Endothelial cell of umbilical vein (primary cell): ENCODE results near the gene SORL1. TPM values are rescaled to one million over a fixed set of nuclear protein-coding genes. Genes with fewer than 3 reads are reported as not detected.

Source experiments
- BruUV-seq: library from RNA; stranded (reverse); fragments of 400-500 nt; replicated peaks from 2 replicates; lab custom pipeline; 2021; lab: Mats Ljungman, UMichigan
- CTCF ChIA-PET: fragments of 300-600, 350-600 bp; sonication (Branson Sonifier 250); formaldehyde crosslinking; loops from one replicate; lab custom pipeline; 2021; ENCODE audit warnings: antibody characterized with exemption, inconsistent platforms; lab: Charles Lee
- POLR2A ChIA-PET: fragments of 300-600, 350-600 bp; sonication (Branson Sonifier 250); formaldehyde crosslinking; loops from one replicate; lab custom pipeline; 2021; ENCODE audit warnings: antibody characterized with exemption, inconsistent platforms; lab: Charles Lee
- DNase-seq: peaks from one replicate; pipeline ENCODE4 v3.0.0-alpha.2; 2011; ENCODE audit warnings: low read depth, low spot score
- FAIRE-seq: peaks from 2 replicates; lab custom pipeline; 2011; peaks lifted over from hg19 to GRCh38; lab: Jason Lieb, UNC
- H2AFZ ChIP-seq: 2 replicates; pipeline ENCODE4 v1.6.0; 2012; ENCODE audit warnings: low read depth, low read length, control low read depth, inconsistent platforms
- H3K27ac ChIP-seq: 2 replicates; pipeline ENCODE4 v1.5.1; 2011; ENCODE audit warnings: low read depth, mild to moderate bottlenecking, control low read depth, low read length, moderate library complexity; ENCODE audit not compliant: insufficient read depth
- H3K27me3 ChIP-seq, 2 experiments: 2 replicates each; pipeline versions ENCODE4 v1.6.0 to v1.6.1; 2011; ENCODE audit warnings: low read length in 2 of 2, mixed read lengths in 1 of 2; ENCODE audit not compliant: control insufficient read depth in 2 of 2, insufficient read depth in 2 of 2
- H3K36me3 ChIP-seq, 2 experiments: 2 replicates in 1 of 2; 3 replicates in 1 of 2; pipeline ENCODE4 v1.5.1; 2011; ENCODE audit warnings: low read length in 2 of 2, mild to moderate bottlenecking in 1 of 2, moderate library complexity in 1 of 2; ENCODE audit not compliant: control insufficient read depth in 2 of 2, insufficient read depth in 2 of 2; ENCODE audit errors: extremely low read depth in 1 of 2
- H3K4me1 ChIP-seq: 3 replicates; pipeline ENCODE4 v1.5.1; 2011; ENCODE audit warnings: mild to moderate bottlenecking, low read length; ENCODE audit not compliant: control insufficient read depth, insufficient read depth; ENCODE audit errors: extremely low read depth
- H3K4me2 ChIP-seq: 2 replicates; pipeline ENCODE4 v1.6.1; 2011; ENCODE audit warnings: low read length, control low read depth, mixed read lengths; ENCODE audit not compliant: insufficient read depth
- H3K4me3 ChIP-seq, 3 experiments: fragments of 200-600 bp in 1 of 3; sonication (generic), shearing (Covaris generic) in 1 of 3; replicated peaks in 1 of 3; 2 replicates each; pipeline ENCODE4 v1.5.1; 2011 to 2016; ENCODE audit warnings: control low read depth in 3 of 3, low read length in 3 of 3, mild to moderate bottlenecking in 2 of 3, inconsistent platforms in 1 of 3, low read depth in 1 of 3, moderate library complexity in 1 of 3; ENCODE audit not compliant: insufficient read depth in 1 of 3
- H3K79me2 ChIP-seq: 2 replicates; pipeline ENCODE4 v1.6.0; 2012; ENCODE audit warnings: low read length, inconsistent platforms; ENCODE audit not compliant: control insufficient read depth, insufficient read depth
- H3K9ac ChIP-seq: replicated peaks from 2 replicates; pipeline ENCODE3; 2011; ENCODE audit warnings: low read length, control low read depth; ENCODE audit not compliant: insufficient read depth; ENCODE audit errors: extremely low read depth
- H3K9me1 ChIP-seq: replicated peaks from 3 replicates; pipeline ENCODE4 v1.6.0; 2011; ENCODE audit warnings: mild to moderate bottlenecking, low read length; ENCODE audit not compliant: control insufficient read depth, insufficient read depth; ENCODE audit errors: extremely low read depth
- H3K9me3 ChIP-seq: replicated peaks from 2 replicates; pipeline ENCODE4 v1.5.1; 2012; ENCODE audit warnings: low read length, inconsistent platforms; ENCODE audit not compliant: control insufficient read depth, insufficient read depth
- H4K20me1 ChIP-seq: replicated peaks from 2 replicates; pipeline ENCODE3; 2011; ENCODE audit warnings: mild to moderate bottlenecking, low read length; ENCODE audit not compliant: control insufficient read depth, insufficient read depth; ENCODE audit errors: extremely low read depth
- EZH2 ChIP-seq: IDR thresholded peaks from 2 replicates; pipeline ENCODE4 v1.6.1; 2012; ENCODE audit warnings: borderline replicate concordance, low read depth, mild to moderate bottlenecking, moderate library complexity, low read length, inconsistent platforms; ENCODE audit not compliant: severe bottlenecking
- FOS ChIP-seq: IDR thresholded peaks from 2 replicates; pipeline ENCODE4 v1.6.1; 2011; ENCODE audit warnings: mild to moderate bottlenecking, low read length, moderate library complexity, borderline replicate concordance; ENCODE audit not compliant: insufficient read depth
- GATA2 ChIP-seq: IDR thresholded peaks from 2 replicates; pipeline ENCODE4 v1.7.0; 2011; ENCODE audit warnings: low read depth, mild to moderate bottlenecking, moderate library complexity, mixed read lengths, low read length; ENCODE audit not compliant: insufficient read length, insufficient read depth
- JUN ChIP-seq: IDR thresholded peaks from 2 replicates; pipeline ENCODE4 v1.6.1; 2011; ENCODE audit warnings: borderline replicate concordance, low read depth; ENCODE audit not compliant: insufficient read length, insufficient read depth
- MYC ChIP-seq: IDR thresholded peaks from one replicate; pipeline ENCODE4 v1.6.1; 2011; ENCODE audit warnings: mild to moderate bottlenecking, low read depth, low read length
- POLR2A ChIP-seq: IDR thresholded peaks from 2 replicates; pipeline ENCODE4 v1.6.1; 2012; ENCODE audit warnings: low read depth, mild to moderate bottlenecking, control low read depth, low read length
- POLR2AphosphoS5 ChIP-seq: IDR thresholded peaks from 2 replicates; pipeline ENCODE4 v1.6.1; 2012; ENCODE audit warnings: low read depth, mild to moderate bottlenecking, control low read depth, low read length, moderate library complexity; ENCODE audit not compliant: insufficient read depth
- dilution Hi-C: fragments of 300-500 bp; cut with MboI; formaldehyde crosslinking; loops from one replicate; pipeline ENCODE4 v1.15.0; 2019; ENCODE audit warnings: low sequenced_read_pairs; ENCODE audit not compliant: extremely low pct_ligation_motif_present
- intact Hi-C: fragments of 100-400 bp; cut with micrococcal nuclease; formaldehyde crosslinking; loops from one replicate; pipeline ENCODE4 v1.10.0; 2022
- polyA plus RNA-seq, 4 experiments: library from polyadenylated mRNA; depleted of rRNA in 3 of 4; stranded (reverse) in 3 of 4; unstranded in 1 of 4; fragments of >200 nt; gene quantifications; 2 replicates each; pipeline versions ENCODE4 v1.2.1 to v1.2.3, GENCODE V29; 2011 to 2012; ENCODE audit warnings: missing spikeins in 1 of 4
- total RNA-seq: library from RNA; stranded (reverse); gene quantifications from 2 replicates; pipeline ENCODE4 v1.2.3, GENCODE V29; 2021
- TF ChIP-seq, protein P1 (sequence below): IDR thresholded peaks from 2 replicates; pipeline ENCODE4 v1.6.1; 2011; ENCODE audit not compliant: insufficient read depth, insufficient read length
- TF ChIP-seq, protein P2 (sequence below), 2 donors: IDR thresholded peaks; 1 replicate in 1 of 2; 2 replicates in 1 of 2; pipeline ENCODE4 v1.5.1; 2011; ENCODE audit warnings: low read length in 2 of 2, mild to moderate bottlenecking in 2 of 2, moderate library complexity in 2 of 2, control low read depth in 1 of 2, inconsistent platforms in 1 of 2, low read depth in 1 of 2; ENCODE audit not compliant: insufficient read depth in 1 of 2; ENCODE audit errors: extremely low read depth in 1 of 2

Gene SORL1
- total and polyA plus RNA-seq, 2 donors (not counting 3 experiments of a cell fraction or from before 2014, with no cell fraction given): 0.17 to 0.31 TPM

GRCh38 chr11:121592708-121593107, 140.6 kb downstream of the SORL1 start:
- intact Hi-C loops: loop anchor here (5.0 kb wide), 2 partner anchors 480 to 655 kb away; no protein-coding TSS in a partner anchor

More at GRCh38 chr11:121592708-121593107, 140.6 kb downstream of the SORL1 start:
- no peaks in the 10 kb centered on the region for H3K79me2 ChIP-seq
- H3K27ac ChIP-seq: no peak overlapping the region
- BruUV-seq: no TSS peak
- H3K4me1 ChIP-seq: peaks cover 4% of the 10 kb centered on the region
- H3K9ac ChIP-seq: no peak overlapping the region
- dilution Hi-C loops: no loop called here
- TF ChIP-seq GATA2: no peak
- TF ChIP-seq MYC: no peak
- TF ChIP-seq FOS: no peak
- no peak for TF ChIP-seq POLR2AphosphoS5
- TF ChIP-seq EZH2: no peak
- TF ChIP-seq, protein P1, sequence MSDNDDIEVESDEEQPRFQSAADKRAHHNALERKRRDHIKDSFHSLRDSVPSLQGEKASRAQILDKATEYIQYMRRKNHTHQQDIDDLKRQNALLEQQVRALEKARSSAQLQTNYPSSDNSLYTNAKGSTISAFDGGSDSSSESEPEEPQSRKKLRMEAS: no peak
- TF ChIP-seq JUN: no peak
- TF ChIP-seq POLR2A: no peak
- TF ChIP-seq, protein P2, sequence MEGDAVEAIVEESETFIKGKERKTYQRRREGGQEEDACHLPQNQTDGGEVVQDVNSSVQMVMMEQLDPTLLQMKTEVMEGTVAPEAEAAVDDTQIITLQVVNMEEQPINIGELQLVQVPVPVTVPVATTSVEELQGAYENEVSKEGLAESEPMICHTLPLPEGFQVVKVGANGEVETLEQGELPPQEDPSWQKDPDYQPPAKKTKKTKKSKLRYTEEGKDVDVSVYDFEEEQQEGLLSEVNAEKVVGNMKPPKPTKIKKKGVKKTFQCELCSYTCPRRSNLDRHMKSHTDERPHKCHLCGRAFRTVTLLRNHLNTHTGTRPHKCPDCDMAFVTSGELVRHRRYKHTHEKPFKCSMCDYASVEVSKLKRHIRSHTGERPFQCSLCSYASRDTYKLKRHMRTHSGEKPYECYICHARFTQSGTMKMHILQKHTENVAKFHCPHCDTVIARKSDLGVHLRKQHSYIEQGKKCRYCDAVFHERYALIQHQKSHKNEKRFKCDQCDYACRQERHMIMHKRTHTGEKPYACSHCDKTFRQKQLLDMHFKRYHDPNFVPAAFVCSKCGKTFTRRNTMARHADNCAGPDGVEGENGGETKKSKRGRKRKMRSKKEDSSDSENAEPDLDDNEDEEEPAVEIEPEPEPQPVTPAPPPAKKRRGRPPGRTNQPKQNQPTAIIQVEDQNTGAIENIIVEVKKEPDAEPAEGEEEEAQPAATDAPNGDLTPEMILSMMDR (IDR thresholded peaks at IDR 0.05; ENCODE audit: extremely low read depth in 1 of 2, insufficient read depth in 1 of 2, low read depth in 1 of 2, low read length in 2 of 2): no peak
- FAIRE-seq (no peak), DNase-seq (peak; percentile 37)
- no peaks in the 10 kb centered on the region for H3K36me3 ChIP-seq
- ChIA-PET POLR2A (no interaction called here), CTCF (interaction anchor here (1.9 to 3.0 kb wide), 3 partner anchors 273 to 345 kb away, joined by 7 to 82 read pairs (median 30); no protein-coding TSS in a partner anchor)
- no peak overlapping the region for H3K4me2 ChIP-seq
- peaks cover 12 to 14% of the 10 kb centered on the region in 2 experiments for H3K27me3 ChIP-seq
- H4K20me1 ChIP-seq: no peaks in the 10 kb centered on the region
- no peaks in the 10 kb centered on the region for H3K9me3 ChIP-seq
- no peak overlapping the region for H2AFZ ChIP-seq
- H3K4me3 ChIP-seq: no peak overlapping the region
- H3K9me1 ChIP-seq: no peaks in the 10 kb centered on the region
